ENCODE measurements around the gene RTCA. TPM values are rescaled to one million over a fixed set of nuclear protein-coding genes. Genes with fewer than 3 reads are reported as not detected.

RTCA gene
- polyA plus RNA-seq, 2 of the 4 experiments (the other 2 are of a cell fraction), result 23.8 to 39.5 TPM

DNA sequence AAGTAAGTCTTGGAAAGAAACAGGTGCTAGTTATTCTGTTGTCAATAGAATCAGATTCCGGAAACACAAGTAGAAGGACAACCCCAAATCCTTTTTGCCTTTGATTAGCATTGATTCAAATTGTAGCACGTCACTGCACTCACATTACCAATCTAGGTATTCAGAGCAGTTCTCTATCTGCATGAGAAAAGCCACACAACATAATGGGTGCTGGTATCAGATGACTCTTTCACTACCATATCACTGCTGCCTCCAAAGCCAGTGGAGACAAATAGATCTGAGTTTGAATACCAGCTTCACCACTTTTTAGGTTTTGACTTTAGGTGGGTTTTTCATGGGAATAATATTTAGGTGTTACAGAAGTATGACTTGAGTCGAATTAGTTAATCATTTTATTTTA is 38.9 kb downstream of the RTCA start:
- no peak for FAIRE-seq
- POLR2A ChIA-PET, result no interaction called here
- 57% methylated on average over 3 of the region's 3 CpGs for WGBS (ENCODE audit: missing lambda C conversion rate)

DNA sequence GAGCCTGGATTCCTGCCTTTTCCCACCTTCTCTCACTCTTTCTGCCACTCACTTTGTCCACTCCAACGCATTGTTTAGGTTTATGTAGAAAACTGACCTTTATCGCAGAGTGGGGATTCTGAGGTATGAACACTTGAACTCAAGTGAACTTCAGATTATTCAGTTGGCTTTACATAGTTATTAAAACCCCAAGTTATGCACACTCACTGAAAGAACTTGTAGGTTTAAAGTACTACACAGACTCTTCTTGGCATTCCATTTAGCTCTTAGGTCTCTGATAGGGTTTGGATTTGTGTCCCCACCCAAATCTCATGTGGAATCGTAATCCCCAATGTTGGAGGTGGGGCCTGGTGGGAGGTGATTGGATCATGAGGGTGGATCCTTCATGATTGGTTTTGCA is 39.9 kb downstream of the RTCA start:
- Histone ChIP-seq H3K4me2 (no peak overlapping the region), H3K4me1 (no peaks in the 10 kb centered on the region), H3K4me3 (no peak overlapping the region), H3K27ac (no peak overlapping the region), H3K9me3 (no peaks in the 10 kb centered on the region; the same call in 2 of the 3 replicates)
- FAIRE-seq (no peak), ATAC-seq (no peak), DNase-seq (ENCODE audit: low read depth in 1 of 2, low spot score in 1 of 2) (no peak)
- ChIA-PET POLR2A (no interaction called here), CTCF (interaction anchor here (0.6 kb wide), 1 partner anchor 127 kb away, joined by 3 read pairs; no protein-coding TSS in a partner anchor)
- 46% methylated on average over 3 of the region's 3 CpGs for WGBS (ENCODE audit: missing lambda C conversion rate)
- no peak for TF ChIP-seq ZNF302 (CRISPR knock-in tag; IDR thresholded peaks at IDR 0.05)
- no peak for TF ChIP-seq PHF8 (IDR thresholded peaks at IDR 0.05; ENCODE audit: borderline replicate concordance, low read depth)
- no peak for TF ChIP-seq POLR2A (IDR thresholded peaks at IDR 0.05; ENCODE audit: low read length)
- no peak for TF ChIP-seq HEYL (CRISPR knock-in tag; IDR thresholded peaks at IDR 0.05)

More for the DNA sequence above, 38.9 kb downstream of the RTCA start:
- Histone ChIP-seq H3K4me3 (no peak overlapping the region), H3K27ac (no peak overlapping the region), H3K4me1 (no peaks in the 10 kb centered on the region), H3K4me2 (no peak overlapping the region), H3K9me3 (no peaks in the 10 kb centered on the region; the same call in 2 of the 3 replicates)
- TF ChIP-seq, protein P1, sequence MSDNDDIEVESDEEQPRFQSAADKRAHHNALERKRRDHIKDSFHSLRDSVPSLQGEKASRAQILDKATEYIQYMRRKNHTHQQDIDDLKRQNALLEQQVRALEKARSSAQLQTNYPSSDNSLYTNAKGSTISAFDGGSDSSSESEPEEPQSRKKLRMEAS (IDR thresholded peaks at IDR 0.05), result no peak
- TF ChIP-seq POLR2AphosphoS2 (conservative IDR thresholded peaks at IDR 0.05; ENCODE audit: low read length) (no peak), HOXB5 (CRISPR knock-in tag; IDR thresholded peaks at IDR 0.05) (no peak), RARB (CRISPR knock-in tag; IDR thresholded peaks at IDR 0.05) (no peak), FOXS1 (CRISPR knock-in tag; IDR thresholded peaks at IDR 0.05) (no peak), FOSB (CRISPR knock-in tag; IDR thresholded peaks at IDR 0.05) (no peak), SREBF2 (IDR thresholded peaks at IDR 0.05) (no peak), RCOR1 (IDR thresholded peaks at IDR 0.05; ENCODE audit: low read depth, low read length) (no peak), CEBPB (IDR thresholded peaks at IDR 0.05) (no peak), KDM1A (IDR thresholded peaks at IDR 0.05; ENCODE audit: low read depth) (no peak), ZFP36 (IDR thresholded peaks at IDR 0.05; ENCODE audit: borderline replicate concordance, partially characterized antibody) (no peak), EHF (CRISPR knock-in tag; IDR thresholded peaks at IDR 0.05) (no peak), ZNF302 (CRISPR knock-in tag; IDR thresholded peaks at IDR 0.05) (no peak)
- TF ChIP-seq, protein P2, sequence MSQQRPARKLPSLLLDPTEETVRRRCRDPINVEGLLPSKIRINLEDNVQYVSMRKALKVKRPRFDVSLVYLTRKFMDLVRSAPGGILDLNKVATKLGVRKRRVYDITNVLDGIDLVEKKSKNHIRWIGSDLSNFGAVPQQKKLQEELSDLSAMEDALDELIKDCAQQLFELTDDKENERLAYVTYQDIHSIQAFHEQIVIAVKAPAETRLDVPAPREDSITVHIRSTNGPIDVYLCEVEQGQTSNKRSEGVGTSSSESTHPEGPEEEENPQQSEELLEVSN (IDR thresholded peaks at IDR 0.05; ENCODE audit: borderline replicate concordance, low read depth), result no peak
- TF ChIP-seq, protein P3, sequence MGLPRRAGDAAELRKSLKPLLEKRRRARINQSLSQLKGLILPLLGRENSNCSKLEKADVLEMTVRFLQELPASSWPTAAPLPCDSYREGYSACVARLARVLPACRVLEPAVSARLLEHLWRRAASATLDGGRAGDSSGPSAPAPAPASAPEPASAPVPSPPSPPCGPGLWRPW (IDR thresholded peaks at IDR 0.05), result no peak
- TF ChIP-seq, protein P4, sequence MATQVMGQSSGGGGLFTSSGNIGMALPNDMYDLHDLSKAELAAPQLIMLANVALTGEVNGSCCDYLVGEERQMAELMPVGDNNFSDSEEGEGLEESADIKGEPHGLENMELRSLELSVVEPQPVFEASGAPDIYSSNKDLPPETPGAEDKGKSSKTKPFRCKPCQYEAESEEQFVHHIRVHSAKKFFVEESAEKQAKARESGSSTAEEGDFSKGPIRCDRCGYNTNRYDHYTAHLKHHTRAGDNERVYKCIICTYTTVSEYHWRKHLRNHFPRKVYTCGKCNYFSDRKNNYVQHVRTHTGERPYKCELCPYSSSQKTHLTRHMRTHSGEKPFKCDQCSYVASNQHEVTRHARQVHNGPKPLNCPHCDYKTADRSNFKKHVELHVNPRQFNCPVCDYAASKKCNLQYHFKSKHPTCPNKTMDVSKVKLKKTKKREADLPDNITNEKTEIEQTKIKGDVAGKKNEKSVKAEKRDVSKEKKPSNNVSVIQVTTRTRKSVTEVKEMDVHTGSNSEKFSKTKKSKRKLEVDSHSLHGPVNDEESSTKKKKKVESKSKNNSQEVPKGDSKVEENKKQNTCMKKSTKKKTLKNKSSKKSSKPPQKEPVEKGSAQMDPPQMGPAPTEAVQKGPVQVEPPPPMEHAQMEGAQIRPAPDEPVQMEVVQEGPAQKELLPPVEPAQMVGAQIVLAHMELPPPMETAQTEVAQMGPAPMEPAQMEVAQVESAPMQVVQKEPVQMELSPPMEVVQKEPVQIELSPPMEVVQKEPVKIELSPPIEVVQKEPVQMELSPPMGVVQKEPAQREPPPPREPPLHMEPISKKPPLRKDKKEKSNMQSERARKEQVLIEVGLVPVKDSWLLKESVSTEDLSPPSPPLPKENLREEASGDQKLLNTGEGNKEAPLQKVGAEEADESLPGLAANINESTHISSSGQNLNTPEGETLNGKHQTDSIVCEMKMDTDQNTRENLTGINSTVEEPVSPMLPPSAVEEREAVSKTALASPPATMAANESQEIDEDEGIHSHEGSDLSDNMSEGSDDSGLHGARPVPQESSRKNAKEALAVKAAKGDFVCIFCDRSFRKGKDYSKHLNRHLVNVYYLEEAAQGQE (IDR thresholded peaks at IDR 0.05), result no peak
- DNase-seq (ENCODE audit: low read depth in 1 of 2, low spot score in 1 of 2) (no peak), ATAC-seq (no peak)
- CTCF ChIA-PET, result no interaction called here

DNA sequence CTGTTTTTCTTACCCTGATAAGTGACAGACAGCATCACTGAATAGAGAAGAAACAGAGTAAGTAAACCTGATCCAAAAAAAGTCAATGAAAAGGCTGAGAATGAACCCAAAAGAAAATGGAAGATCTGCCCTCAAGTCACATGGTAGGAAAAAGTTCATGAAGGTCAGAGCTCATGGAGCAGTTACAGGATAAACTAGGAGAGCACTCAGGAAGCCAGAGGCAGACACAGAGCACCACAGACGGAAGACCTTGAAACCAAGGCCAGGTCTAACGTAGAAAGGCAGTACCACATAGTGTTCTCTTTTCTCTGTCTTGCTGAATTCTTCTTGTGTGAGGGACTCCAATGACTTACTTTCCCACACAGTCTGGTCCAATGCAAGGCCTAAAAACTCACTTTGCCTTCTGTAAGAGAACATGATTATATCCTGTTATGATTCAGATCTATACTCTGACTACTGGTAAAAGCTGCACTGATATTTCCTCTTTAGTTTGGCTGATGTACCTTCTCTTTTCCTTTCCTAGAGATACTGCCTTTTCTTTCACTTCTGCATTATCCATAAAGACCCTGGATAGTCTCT is 40.8 kb downstream of the RTCA start:
- ATAC-seq (no peak), DNase-seq (ENCODE audit: low read depth in 1 of 2, low spot score in 1 of 2) (no peak), FAIRE-seq (no peak)
- H3K27ac ChIP-seq, result no peak overlapping the region
- no peak for TF ChIP-seq FOSL2 (IDR thresholded peaks at IDR 0.05)
- TF ChIP-seq FOSL2 (CRISPR knock-in tag; IDR thresholded peaks at IDR 0.05), result no peak
- no peak for TF ChIP-seq MAZ (IDR thresholded peaks at IDR 0.05; ENCODE audit: borderline replicate concordance, low read depth, low read length)
- no peak for TF ChIP-seq GATA3 (IDR thresholded peaks at IDR 0.05; ENCODE audit: borderline replicate concordance)
- no peak for TF ChIP-seq HEYL (CRISPR knock-in tag; IDR thresholded peaks at IDR 0.05)
- TF ChIP-seq FOSB (CRISPR knock-in tag; IDR thresholded peaks at IDR 0.05), result no peak
- TF ChIP-seq POLR2AphosphoS2 (conservative IDR thresholded peaks at IDR 0.05; ENCODE audit: low read length), result no peak
- TF ChIP-seq, protein P5, sequence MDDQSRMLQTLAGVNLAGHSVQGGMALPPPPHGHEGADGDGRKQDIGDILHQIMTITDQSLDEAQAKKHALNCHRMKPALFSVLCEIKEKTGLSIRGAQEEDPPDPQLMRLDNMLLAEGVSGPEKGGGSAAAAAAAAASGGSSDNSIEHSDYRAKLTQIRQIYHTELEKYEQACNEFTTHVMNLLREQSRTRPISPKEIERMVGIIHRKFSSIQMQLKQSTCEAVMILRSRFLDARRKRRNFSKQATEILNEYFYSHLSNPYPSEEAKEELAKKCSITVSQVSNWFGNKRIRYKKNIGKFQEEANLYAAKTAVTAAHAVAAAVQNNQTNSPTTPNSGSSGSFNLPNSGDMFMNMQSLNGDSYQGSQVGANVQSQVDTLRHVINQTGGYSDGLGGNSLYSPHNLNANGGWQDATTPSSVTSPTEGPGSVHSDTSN (IDR thresholded peaks at IDR 0.05), result no peak
- no peak for TF ChIP-seq ZFP36 (IDR thresholded peaks at IDR 0.05; ENCODE audit: borderline replicate concordance, partially characterized antibody)
- TF ChIP-seq TP53 (CRISPR knock-in tag; IDR thresholded peaks at IDR 0.05), result no peak
- no peak for TF ChIP-seq JUNB (IDR thresholded peaks at IDR 0.05)
- no peak for TF ChIP-seq NPAS2 (CRISPR knock-in tag; IDR thresholded peaks at IDR 0.05; ENCODE audit: borderline replicate concordance)
- H3K4me1 ChIP-seq, result no peaks in the 10 kb centered on the region
- no peaks in the 10 kb centered on the region; the same call in 2 of the 3 replicates for H3K9me3 ChIP-seq
- WGBS (ENCODE audit: missing lambda C conversion rate), result 91% methylated on average over 2 of the region's 2 CpGs
- no peak overlapping the region for H3K4me3 ChIP-seq
- ChIA-PET POLR2A (no interaction called here), CTCF (no interaction called here)
- H3K4me2 ChIP-seq, result no peak overlapping the region

Measured in A549 (cell line).